IgD-negative memory B cell (primary cell): ENCODE measurements around the gene FBXO42. TPM values are rescaled to one million over a fixed set of nuclear protein-coding genes. Genes with fewer than 3 reads are reported as not detected.
"Not testable (repeated sequence)": the region's sequence is repeated elsewhere in the genome, so short reads cannot be mapped to it uniquely, and the experiment has no call there.

Experiments
- H3K27ac Mint-ChIP-seq, 3 donors: one replicate each; pipeline ENCODE4 v1.8.0; 2020 to 2022; ENCODE audit warnings: mild to moderate bottlenecking in 3 of 3, mixed read lengths in 3 of 3, moderate library complexity in 1 of 3
- H3K27me3 Mint-ChIP-seq: one replicate; pipeline ENCODE4 v1.8.0; 2021; ENCODE audit warnings: mixed read lengths
- H3K36me3 Mint-ChIP-seq: one replicate; pipeline ENCODE4 v1.8.0; 2020; ENCODE audit warnings: mild to moderate bottlenecking, mixed read lengths
- H3K4me1 Mint-ChIP-seq, 3 donors: one replicate each; pipeline ENCODE4 v1.8.0; 2020 to 2022; ENCODE audit warnings: mixed read lengths in 3 of 3, mild to moderate bottlenecking in 1 of 3
- H3K4me3 Mint-ChIP-seq, 4 donors: one replicate each; pipeline ENCODE4 v1.8.0; 2020 to 2022; ENCODE audit warnings: mild to moderate bottlenecking in 4 of 4, mixed read lengths in 4 of 4, moderate library complexity in 3 of 4
- H3K9me3 Mint-ChIP-seq, 3 donors: one replicate each; pipeline ENCODE4 v1.8.0; 2020 to 2021; ENCODE audit warnings: mixed read lengths in 3 of 3, mild to moderate bottlenecking in 1 of 3
- polyA plus RNA-seq: library from polyadenylated mRNA; unstranded; fragments of 300-500 nt; fragmentation: Illumina TruSeq; gene quantifications from one replicate; pipeline ENCODE4 v1.2.3, GENCODE V29; 2021

The FBXO42 gene
- polyA plus RNA-seq, 1 donor from 2014 or later: 26.8 TPM

DNA sequence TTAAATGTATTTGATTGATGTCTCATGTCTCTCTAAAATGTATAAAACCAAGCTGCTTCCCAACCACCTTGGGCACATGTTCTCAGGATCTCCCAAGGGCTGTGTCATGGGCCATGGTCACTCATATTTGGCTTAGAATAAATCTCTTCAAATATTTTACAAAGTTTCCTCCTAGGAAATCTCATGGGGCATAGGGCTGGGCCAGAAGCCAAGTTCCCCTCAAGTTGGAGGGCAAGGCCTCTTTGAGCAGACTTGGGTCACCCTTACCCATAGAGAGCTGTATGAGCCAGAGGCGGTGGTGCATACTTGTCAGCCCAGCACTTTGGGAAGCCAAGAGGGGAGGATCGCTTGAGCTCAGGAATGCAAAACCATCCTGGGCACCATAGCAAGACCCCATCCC is 2.3 kb upstream of the FBXO42 start:
- peaks cover 10 to 16% (median 15%) of the 10 kb centered on the region in 3 donors for H3K4me1 Mint-ChIP-seq
- no peaks in the 10 kb centered on the region for H3K36me3 Mint-ChIP-seq
- peak overlapping the region in 2 of 3 donors; percentile 26 to 28 for H3K27ac Mint-ChIP-seq
- peak overlapping the region in 1 of 4 donors; percentile 73 for H3K4me3 Mint-ChIP-seq
- no peaks in the 10 kb centered on the region for H3K27me3 Mint-ChIP-seq
- H3K9me3 Mint-ChIP-seq: no peaks in the 10 kb centered on the region

- Mint-ChIP-seq H3K27ac (peak overlapping the region; percentile 64 to 95 (median 94)), H3K27me3 (no peaks in the 10 kb centered on the region), H3K4me3 (peak overlapping the region; percentile 91 to 97 (median 96)), H3K9me3 (no peaks in the 10 kb centered on the region), H3K4me1 (peaks cover 13 to 20% (median 17%) of the 10 kb centered on the region in 3 donors), H3K36me3 (no peaks in the 10 kb centered on the region)
These were observed 709 bp upstream of the FBXO42 start for GRCh38 chr1:16352842-16353535.

DNA sequence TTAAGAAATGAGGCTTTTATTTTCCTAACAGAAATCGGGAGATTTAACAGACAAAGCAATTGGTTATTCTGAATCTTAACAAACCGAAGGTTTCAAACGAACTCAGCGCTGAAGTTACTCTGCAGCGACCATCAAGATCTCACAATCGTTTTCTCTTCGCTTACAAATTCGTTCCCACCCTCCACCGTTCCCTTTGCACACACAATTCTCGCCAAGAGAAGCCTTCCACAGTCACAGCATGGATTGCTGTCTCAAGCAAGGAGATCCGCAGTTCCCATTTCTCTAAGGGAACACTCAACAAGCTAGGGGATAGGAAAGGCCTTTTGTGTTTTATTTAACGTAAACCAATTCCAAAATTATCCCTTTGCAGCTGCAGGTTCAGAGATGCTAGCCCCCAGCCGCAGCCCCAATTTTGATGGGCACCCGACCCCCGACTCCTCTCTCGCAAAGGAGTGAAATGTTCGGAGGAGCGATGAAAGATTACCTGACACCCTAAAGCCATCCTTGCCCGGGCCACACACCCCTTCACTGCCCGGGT is 755 bp downstream of the FBXO42 start:
- peak overlapping the region; percentile 64 to 95 (median 94) for H3K27ac Mint-ChIP-seq
- H3K27me3 Mint-ChIP-seq: no peaks in the 10 kb centered on the region
- no peaks in the 10 kb centered on the region for H3K36me3 Mint-ChIP-seq
- peak overlapping the region; percentile 91 to 97 (median 96) for H3K4me3 Mint-ChIP-seq
- peaks cover 15 to 21% (median 18%) of the 10 kb centered on the region in 3 donors for H3K4me1 Mint-ChIP-seq
- no peaks in the 10 kb centered on the region for H3K9me3 Mint-ChIP-seq

DNA sequence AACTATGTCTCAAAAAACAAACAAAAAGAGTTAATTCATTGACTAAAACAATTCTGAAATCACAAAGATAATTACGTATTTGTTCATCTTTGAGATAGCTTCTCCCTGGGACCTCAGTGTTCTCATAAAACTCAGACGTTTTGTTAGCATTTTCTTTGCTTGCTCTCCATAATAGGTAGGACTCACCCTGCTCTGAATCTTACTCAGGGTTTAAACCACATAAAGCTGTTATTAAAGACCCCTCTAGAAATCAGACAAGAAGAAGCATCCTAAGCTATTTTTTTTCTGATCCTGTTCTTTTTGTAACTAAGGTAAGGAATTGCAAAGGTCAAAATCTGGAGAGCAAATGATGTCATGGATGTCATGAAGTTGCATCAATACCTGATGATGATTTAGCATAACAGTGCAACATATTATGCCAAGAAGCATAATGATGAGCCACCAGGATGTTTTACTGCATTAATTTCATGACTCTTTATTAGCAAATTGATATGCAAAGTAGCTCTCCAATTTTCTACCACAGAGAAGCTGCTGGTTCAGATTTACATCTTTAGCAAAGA is 2.4 kb downstream of the FBXO42 start:
- Mint-ChIP-seq H3K4me3 (peak overlapping the region in 3 of 4 donors; percentile 3 to 39 (median 17)), H3K27me3 (no peaks in the 10 kb centered on the region)

GRCh38 chr1:16348414-16349182 is 3.7 kb downstream of the FBXO42 start:
- Mint-ChIP-seq H3K36me3 (no peaks in the 10 kb centered on the region), H3K27ac (no peak overlapping the region), H3K9me3 (no peaks in the 10 kb centered on the region), H3K4me1 (peaks cover 20 to 25% (median 21%) of the 10 kb centered on the region in 3 donors), H3K4me3 (peak overlapping the region in 1 of 4 donors; percentile 59), H3K27me3 (no peaks in the 10 kb centered on the region)

More for the DNA sequence above, 2.4 kb downstream of the FBXO42 start:
- Mint-ChIP-seq H3K27ac (no peak overlapping the region), H3K9me3 (no peaks in the 10 kb centered on the region), H3K4me1 (peaks cover 20 to 25% (median 21%) of the 10 kb centered on the region in 3 donors), H3K36me3 (no peaks in the 10 kb centered on the region)

GRCh38 chr1:16343276-16343675 is 9.0 kb downstream of the FBXO42 start:
- H3K4me3 Mint-ChIP-seq, H3K36me3 Mint-ChIP-seq, H3K27me3 Mint-ChIP-seq, H3K9me3 Mint-ChIP-seq, H3K27ac Mint-ChIP-seq: not testable (repeated sequence)
- peaks cover 9 to 16% (median 14%) of the 10 kb centered on the region in 3 donors for H3K4me1 Mint-ChIP-seq

DNA sequence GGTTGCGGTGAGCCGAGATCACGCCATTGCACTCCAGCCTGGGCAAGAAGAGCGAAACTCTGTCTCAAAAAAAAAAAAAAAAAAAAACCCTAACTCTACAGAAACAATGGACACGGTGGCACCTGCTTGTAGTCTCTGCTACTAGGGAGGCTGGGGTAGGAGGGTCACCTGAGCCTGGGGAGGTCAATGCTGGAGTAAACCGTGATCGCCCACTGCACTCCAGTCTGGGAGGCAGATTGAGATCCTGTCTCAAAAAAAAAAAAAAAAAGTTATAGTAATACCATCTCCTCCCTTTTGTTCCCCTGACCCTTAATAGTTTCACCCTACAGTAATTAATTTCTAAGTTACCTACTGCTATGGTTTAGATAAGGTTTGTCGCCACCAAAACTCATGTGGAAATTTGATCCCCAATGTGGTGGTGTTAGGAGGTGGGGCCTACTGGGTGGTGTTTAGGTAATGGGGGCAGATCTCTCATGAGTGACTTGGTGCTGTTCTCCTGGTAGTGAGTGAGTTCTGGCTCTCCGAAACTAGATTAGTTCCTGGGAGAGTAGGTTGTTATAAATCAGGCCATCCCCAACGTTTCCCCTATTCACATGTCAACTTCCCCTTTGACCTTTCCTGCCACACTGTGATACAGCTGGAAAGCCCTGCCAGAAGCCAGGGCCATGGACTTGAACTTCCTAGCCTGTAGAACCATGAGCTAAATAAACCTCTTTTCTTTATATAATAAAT is 9.8 kb downstream of the FBXO42 start:
- no peaks in the 10 kb centered on the region for H3K27me3 Mint-ChIP-seq
- H3K36me3 Mint-ChIP-seq: peaks cover 2% of the 10 kb centered on the region
- H3K9me3 Mint-ChIP-seq: no peaks in the 10 kb centered on the region
- H3K27ac Mint-ChIP-seq: no peak overlapping the region
- no peak overlapping the region for H3K4me3 Mint-ChIP-seq
- peaks cover 7 to 13% (median 10%) of the 10 kb centered on the region in 3 donors for H3K4me1 Mint-ChIP-seq

DNA sequence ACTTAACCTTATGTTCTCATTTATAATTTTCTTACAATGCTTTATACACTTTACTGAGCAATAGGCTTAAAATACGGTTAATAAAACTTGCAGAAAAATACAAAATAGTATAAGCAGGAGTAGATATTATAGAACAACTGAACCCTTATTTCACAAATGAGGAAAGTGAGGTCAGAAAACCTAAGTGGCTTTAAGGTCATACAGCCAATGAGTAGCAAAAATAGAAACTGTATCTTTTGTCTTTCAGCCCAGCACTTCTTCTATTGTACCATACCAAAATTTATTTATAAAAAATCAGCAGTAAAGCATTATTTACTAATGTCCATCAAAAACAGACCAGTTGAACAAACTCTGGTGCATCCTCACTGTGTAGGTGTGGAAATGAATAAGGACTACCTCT is 11.6 kb downstream of the FBXO42 start:
- Mint-ChIP-seq H3K9me3 (no peaks in the 10 kb centered on the region), H3K27ac (no peak overlapping the region), H3K27me3 (no peaks in the 10 kb centered on the region), H3K4me1 (peaks cover 8 to 12% (median 9%) of the 10 kb centered on the region in 3 donors), H3K4me3 (no peak overlapping the region), H3K36me3 (peaks cover 2% of the 10 kb centered on the region)

DNA sequence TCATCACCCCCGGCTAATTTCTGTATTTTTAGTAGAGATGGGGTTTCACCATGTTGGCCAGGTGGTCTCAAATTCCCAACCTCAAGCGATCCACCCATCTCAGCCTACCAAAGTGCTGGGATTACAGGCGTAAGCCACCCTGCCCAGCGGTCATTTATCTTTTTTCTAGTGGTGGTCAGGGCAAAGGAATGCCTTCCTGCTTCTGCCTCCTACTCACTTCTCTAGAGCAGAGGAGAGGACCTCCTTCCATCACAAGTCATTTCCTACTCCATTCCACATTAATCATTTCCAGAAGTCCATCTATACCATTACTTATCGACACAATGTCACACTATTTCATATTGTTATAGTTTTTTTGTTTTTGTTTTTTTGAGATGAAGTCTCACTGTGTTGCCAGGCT is 13.3 kb downstream of the FBXO42 start:
- peaks cover 2% of the 10 kb centered on the region for H3K36me3 Mint-ChIP-seq
- H3K27me3 Mint-ChIP-seq: no peaks in the 10 kb centered on the region
- no peaks in the 10 kb centered on the region for H3K9me3 Mint-ChIP-seq
- peaks cover 13 to 19% (median 13%) of the 10 kb centered on the region in 3 donors for H3K4me1 Mint-ChIP-seq
- H3K4me3 Mint-ChIP-seq: peak overlapping the region in 1 of 4 donors; percentile 13
- H3K27ac Mint-ChIP-seq: peak overlapping the region in 1 of 3 donors; percentile 78

DNA sequence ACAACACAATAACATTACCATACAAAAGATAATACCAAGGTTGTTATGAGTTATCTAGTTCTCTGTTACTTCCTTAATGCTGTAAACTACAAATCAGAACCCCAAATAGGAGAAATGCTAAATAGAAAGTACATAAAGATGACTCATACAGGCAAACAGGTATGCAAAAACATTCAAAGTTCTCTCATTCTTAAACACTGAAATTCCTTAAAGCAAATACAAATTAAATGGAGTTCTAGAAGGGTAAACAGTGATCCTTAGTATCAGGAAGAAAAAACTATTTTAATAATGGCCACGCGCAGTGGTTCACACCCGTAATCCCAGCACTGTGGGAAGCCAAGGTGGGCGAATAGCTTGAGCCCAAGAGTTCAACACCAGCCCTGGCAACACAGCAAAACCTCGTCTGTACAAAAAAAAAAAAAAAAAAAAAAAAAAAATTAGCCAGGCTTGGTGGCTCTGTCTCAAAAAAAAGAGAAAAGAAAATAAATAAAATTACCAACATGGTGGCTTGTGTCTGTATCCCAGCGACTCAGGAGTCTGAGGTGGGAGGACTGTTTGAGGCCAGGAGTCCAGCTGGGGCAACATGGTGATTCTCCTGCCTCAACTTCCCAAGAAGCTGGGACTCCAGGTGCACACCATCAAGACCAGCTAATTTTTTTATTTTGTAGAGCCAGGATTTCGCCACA is 17.5 kb downstream of the FBXO42 start:
- H3K4me3 Mint-ChIP-seq: no peak overlapping the region
- H3K27me3 Mint-ChIP-seq: no peaks in the 10 kb centered on the region
- H3K36me3 Mint-ChIP-seq: peaks cover 2% of the 10 kb centered on the region
- H3K4me1 Mint-ChIP-seq: peaks cover 12 to 22% (median 13%) of the 10 kb centered on the region in 3 donors
- no peak overlapping the region for H3K27ac Mint-ChIP-seq
- H3K9me3 Mint-ChIP-seq: no peaks in the 10 kb centered on the region

DNA sequence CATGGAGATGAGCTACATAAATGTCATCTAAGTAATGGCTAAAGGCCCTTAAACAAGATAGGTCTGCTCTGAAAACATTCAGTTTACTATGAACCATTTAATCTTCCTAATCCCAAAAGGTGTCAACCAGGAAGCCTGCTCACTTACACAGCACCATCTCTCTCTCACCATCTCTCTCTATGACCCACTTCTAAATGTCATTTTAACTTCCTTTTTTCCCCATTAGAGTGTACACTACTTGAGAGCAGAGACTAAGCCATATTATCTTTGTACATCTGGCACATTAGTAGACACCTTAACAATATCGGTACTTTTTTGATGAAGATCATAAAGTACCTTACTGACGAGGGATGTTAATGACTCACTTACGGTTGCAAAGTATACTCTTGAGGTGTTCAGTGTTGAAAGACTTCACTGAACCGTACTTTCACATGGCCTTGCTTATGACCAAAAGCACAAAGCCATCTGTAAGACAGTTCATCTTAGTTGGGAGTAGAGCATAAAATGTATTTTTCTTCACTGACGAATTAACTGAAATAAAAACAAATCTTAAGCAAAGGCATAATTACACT is 25.4 kb downstream of the FBXO42 start:
- H3K4me1 Mint-ChIP-seq: peaks cover 3 to 12% (median 10%) of the 10 kb centered on the region in 3 donors
- H3K27me3 Mint-ChIP-seq: no peaks in the 10 kb centered on the region
- peaks cover 7% of the 10 kb centered on the region for H3K36me3 Mint-ChIP-seq
- no peak overlapping the region for H3K27ac Mint-ChIP-seq
- no peaks in the 10 kb centered on the region for H3K9me3 Mint-ChIP-seq
- H3K4me3 Mint-ChIP-seq: no peak overlapping the region

- H3K36me3 Mint-ChIP-seq: peaks cover 5% of the 10 kb centered on the region
- H3K27ac Mint-ChIP-seq: no peak overlapping the region
- no peaks in the 10 kb centered on the region for H3K9me3 Mint-ChIP-seq
- no peak overlapping the region for H3K4me3 Mint-ChIP-seq
- peaks cover 11 to 24% (median 20%) of the 10 kb centered on the region in 3 donors for H3K4me1 Mint-ChIP-seq
- no peaks in the 10 kb centered on the region for H3K27me3 Mint-ChIP-seq
These were observed 27.8 kb downstream of the FBXO42 start for GRCh38 chr1:16324456-16324890.

GRCh38 chr1:16321176-16321867 is 31.0 kb downstream of the FBXO42 start:
- peak overlapping the region in 1 of 3 donors; percentile 33 for H3K27ac Mint-ChIP-seq
- peaks cover 4% of the 10 kb centered on the region for H3K36me3 Mint-ChIP-seq
- H3K4me3 Mint-ChIP-seq: peak overlapping the region in 1 of 4 donors; percentile 9
- no peaks in the 10 kb centered on the region for H3K9me3 Mint-ChIP-seq
- peaks cover 8 to 26% (median 26%) of the 10 kb centered on the region in 3 donors for H3K4me1 Mint-ChIP-seq
- no peaks in the 10 kb centered on the region for H3K27me3 Mint-ChIP-seq
